Activated CD8-positive, alpha-beta T cell treated with anti-CD3 and anti-CD28 coated beads, Interleukin-2, amount 10 ng/mL, durations not matched to agents 7 days and 5 days (primary cell): Measurements from ENCODE around the gene MIX23. TPM values are rescaled to one million over a fixed set of nuclear protein-coding genes. Genes with fewer than 3 reads are reported as not detected.
A peak's percentile ranks its signal among the peaks of the same experiment; 100 is the strongest.

Source experiments
- ATAC-seq: fragments of 150-1000 bp; cut with Tn5 transposase; one replicate; pipeline ENCODE4 v1.10.0; 2021; ENCODE audit warnings: moderate library complexity
- CTCF ChIA-PET: fragments of 350-600 bp; sonication (Branson Sonifier 250); formaldehyde crosslinking; loops from one replicate; lab custom pipeline; 2021; ENCODE audit warnings: antibody characterized with exemption; lab: Charles Lee
- POLR2A ChIA-PET: fragments of 350-600 bp; sonication (Branson Sonifier 250); formaldehyde crosslinking; loops from one replicate; lab custom pipeline; 2021; ENCODE audit warnings: antibody characterized with exemption; lab: Charles Lee
- DNase-seq: peaks from one replicate; pipeline ENCODE4 v3.0.0-alpha.2; 2020
- H3K27ac Mint-ChIP-seq: one replicate; pipeline ENCODE4 v1.8.0; 2021; ENCODE audit warnings: mild to moderate bottlenecking, mixed read lengths
- H3K27me3 Mint-ChIP-seq: one replicate; pipeline ENCODE4 v1.8.0; 2021; ENCODE audit warnings: low read depth, mixed read lengths
- H3K36me3 Mint-ChIP-seq: one replicate; pipeline ENCODE4 v1.8.0; 2021; ENCODE audit warnings: low read depth, mixed read lengths
- H3K4me1 Mint-ChIP-seq: one replicate; pipeline ENCODE4 v1.8.0; 2021; ENCODE audit warnings: low read depth, mixed read lengths
- H3K4me3 Mint-ChIP-seq: one replicate; pipeline ENCODE4 v1.8.0; 2021; ENCODE audit warnings: mild to moderate bottlenecking, mixed read lengths
- H3K9me3 Mint-ChIP-seq: one replicate; pipeline ENCODE4 v1.8.0; 2022; ENCODE audit warnings: mixed read lengths; ENCODE audit not compliant: insufficient read depth
- total RNA-seq, 2 experiments: library from RNA; stranded (reverse); gene quantifications; one replicate each; pipeline ENCODE4 v1.2.3, GENCODE V29; 2021

MIX23 gene
- total RNA-seq, result 10 to 100 TPM; 40.0 to 47.3 TPM

- DNase-seq (peak; percentile 90), ATAC-seq (peak; percentile 59)
- peaks cover 61% of the 10 kb centered on the region for H3K4me1 Mint-ChIP-seq
- H3K27me3 Mint-ChIP-seq, result no peaks in the 10 kb centered on the region
- H3K36me3 Mint-ChIP-seq, result peaks cover 24% of the 10 kb centered on the region
- H3K27ac Mint-ChIP-seq, result peak within 1 kb of the TSS; percentile 91
- ChIA-PET CTCF (interaction anchor here (0.9 to 4.6 kb wide), 6 partner anchors 10 to 181 kb away, joined by 3 to 50 read pairs (median 4); partner anchors contain the start of genes DTX3L, PARP9 and WDR5B), POLR2A (interaction anchor here (0.6 to 3.7 kb wide), 6 partner anchors 11 to 837 kb away, joined by 3 to 33 read pairs (median 4); partner anchors contain the start of genes POLQ and WDR5B)
- H3K9me3 Mint-ChIP-seq, result no peaks in the 10 kb centered on the region
- H3K4me3 Mint-ChIP-seq, result peak within 1 kb of the TSS; percentile 90
Measured at GRCh38 chr3:122382888-122383666, at the start of gene MIX23. MIX23 (minus strand) TSS chr3:122383231; CDS start chr3:122383224, 7 bp downstream.

DNA sequence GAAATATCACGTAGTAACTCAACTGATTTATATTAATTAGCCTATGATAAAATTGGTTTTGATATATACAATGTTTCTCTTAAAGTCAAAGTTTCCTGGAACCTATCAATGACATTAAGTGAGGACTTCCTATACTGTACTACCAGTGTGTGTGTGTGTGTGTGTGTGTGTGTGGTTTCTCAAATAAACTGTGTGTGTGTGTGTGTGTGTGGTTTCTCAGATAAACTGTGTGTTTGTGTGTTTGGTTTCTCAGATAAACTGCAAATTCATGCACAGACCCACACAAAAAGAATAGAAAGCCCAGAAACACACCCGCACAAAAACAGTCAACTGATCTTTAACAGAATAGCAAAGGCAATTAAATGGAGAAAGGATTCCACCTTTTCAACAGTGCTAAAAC lies 47.3 kb upstream of the MIX23 start:
- peaks cover 2% of the 10 kb centered on the region for H3K4me1 Mint-ChIP-seq
- DNase-seq, result no peak
- POLR2A ChIA-PET, result no interaction called here
- CTCF ChIA-PET, result no interaction called here
- ATAC-seq, result no peak
- no peaks in the 10 kb centered on the region for H3K27me3 Mint-ChIP-seq
- H3K4me3 Mint-ChIP-seq, result no peak overlapping the region
- peaks cover 71% of the 10 kb centered on the region for H3K36me3 Mint-ChIP-seq
- peaks cover 5% of the 10 kb centered on the region for H3K9me3 Mint-ChIP-seq
- H3K27ac Mint-ChIP-seq, result no peak overlapping the region

DNA sequence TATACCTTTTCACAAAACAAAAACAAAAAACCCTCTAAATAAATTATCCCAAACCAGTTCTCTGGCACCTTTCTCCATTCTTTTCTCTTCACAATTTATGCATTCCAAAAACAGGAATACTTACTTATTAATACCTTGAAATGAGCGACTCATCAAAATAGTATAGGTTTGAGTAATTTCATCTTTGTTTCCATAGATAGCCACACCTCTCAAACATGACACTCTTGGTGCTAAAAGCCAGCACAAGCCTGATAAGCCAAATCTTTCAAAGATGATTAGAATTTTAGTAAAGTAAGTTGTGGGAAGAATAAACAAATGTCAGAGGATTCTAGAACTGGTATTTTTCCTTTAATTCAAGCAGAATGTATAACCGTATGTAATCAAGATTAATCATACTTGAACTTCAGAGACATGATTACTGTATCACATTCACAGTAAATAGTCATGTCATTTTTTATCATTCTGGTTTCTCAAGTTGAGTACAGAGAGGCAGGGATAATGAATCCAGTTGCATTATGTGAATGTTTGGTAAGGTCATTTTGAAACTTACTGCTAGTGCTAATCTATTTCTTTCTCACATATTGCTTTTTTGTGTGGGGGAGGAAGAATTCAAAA lies 44.9 kb upstream of the MIX23 start:
- H3K27me3 Mint-ChIP-seq, result no peaks in the 10 kb centered on the region
- H3K36me3 Mint-ChIP-seq, result peaks cover 64% of the 10 kb centered on the region
- no peak overlapping the region for H3K27ac Mint-ChIP-seq
- POLR2A ChIA-PET, result no interaction called here
- no peak overlapping the region for H3K4me3 Mint-ChIP-seq
- DNase-seq (no peak), ATAC-seq (no peak)
- CTCF ChIA-PET, result no interaction called here
- peaks cover 2% of the 10 kb centered on the region for H3K4me1 Mint-ChIP-seq
- peaks cover 5% of the 10 kb centered on the region for H3K9me3 Mint-ChIP-seq

- POLR2A ChIA-PET, result no interaction called here
- peaks cover 50% of the 10 kb centered on the region for H3K36me3 Mint-ChIP-seq
Measured at GRCh38 chr3:122421836-122422235, 38.8 kb upstream of the MIX23 start.

GRCh38 chr3:122421101-122421500 lies 38.1 kb upstream of the MIX23 start:
- Mint-ChIP-seq H3K27me3 (no peaks in the 10 kb centered on the region), H3K27ac (no peak overlapping the region), H3K4me1 (peaks cover 18% of the 10 kb centered on the region), H3K4me3 (no peak overlapping the region), H3K9me3 (no peaks in the 10 kb centered on the region), H3K36me3 (peaks cover 45% of the 10 kb centered on the region)
- no peak for ATAC-seq
- POLR2A ChIA-PET, result no interaction called here
- DNase-seq, result no peak
- CTCF ChIA-PET, result interaction anchor here (0.6 kb wide), 1 partner anchor 832 kb away, joined by 3 read pairs; no protein-coding TSS in a partner anchor

More at GRCh38 chr3:122421836-122422235, 38.8 kb upstream of the MIX23 start:
- Mint-ChIP-seq H3K27me3 (no peaks in the 10 kb centered on the region), H3K4me3 (no peak overlapping the region), H3K9me3 (no peaks in the 10 kb centered on the region), H3K27ac (no peak overlapping the region), H3K4me1 (peaks cover 12% of the 10 kb centered on the region)
- DNase-seq, result no peak
- CTCF ChIA-PET, result interaction anchor here (0.6 kb wide), 1 partner anchor 832 kb away, joined by 3 read pairs; no protein-coding TSS in a partner anchor
- ATAC-seq, result no peak

GRCh38 chr3:122416966-122417365 lies 33.9 kb upstream of the MIX23 start:
- H3K36me3 Mint-ChIP-seq, result peaks cover 43% of the 10 kb centered on the region
- CTCF ChIA-PET, result interaction anchor here (1.1 to 5.0 kb wide), 8 partner anchors 9 to 262 kb away, joined by 3 to 50 read pairs (median 6); partner anchors contain the start of genes FAM162A, MIX23 and PARP14
- peaks cover 49% of the 10 kb centered on the region for H3K4me1 Mint-ChIP-seq
- peak overlapping the region; percentile 99 for H3K27ac Mint-ChIP-seq
- DNase-seq (no peak), ATAC-seq (no peak)
- no peaks in the 10 kb centered on the region for H3K27me3 Mint-ChIP-seq
- POLR2A ChIA-PET, result interaction anchor here (0.7 to 3.6 kb wide), 8 partner anchors 9 to 872 kb away, joined by 3 to 33 read pairs (median 9); partner anchors contain the start of genes DTX3L, FAM162A, KPNA1 and MIX23
- peak overlapping the region; percentile 96 for H3K4me3 Mint-ChIP-seq
- no peaks in the 10 kb centered on the region for H3K9me3 Mint-ChIP-seq

GRCh38 chr3:122415762-122416654 lies 33.0 kb upstream of the MIX23 start, which contains the start of gene WDR5B:
WDR5B (minus strand) TSS chr3:122416062; CDS start chr3:122415528, 534 bp downstream.
- Mint-ChIP-seq H3K36me3 (peaks cover 39% of the 10 kb centered on the region), H3K27me3 (no peaks in the 10 kb centered on the region), H3K4me1 (peaks cover 51% of the 10 kb centered on the region), H3K4me3 (peak within 1 kb of the TSS; percentile 96), H3K27ac (peak within 1 kb of the TSS; percentile 99), H3K9me3 (no peaks in the 10 kb centered on the region)
- ATAC-seq (peak; percentile 94), DNase-seq (peak; percentile 99)
- POLR2A ChIA-PET, result interaction anchor here (0.6 to 3.6 kb wide), 19 partner anchors 8 to 871 kb away, joined by 3 to 33 read pairs (median 4); partner anchors contain the start of genes DTX3L, FAM162A, KPNA1 and MIX23
- CTCF ChIA-PET, result interaction anchor here (0.6 to 5.0 kb wide), 14 partner anchors 8 to 869 kb away, joined by 3 to 50 read pairs (median 4); partner anchors contain the start of genes FAM162A, MIX23 and PARP14

DNA sequence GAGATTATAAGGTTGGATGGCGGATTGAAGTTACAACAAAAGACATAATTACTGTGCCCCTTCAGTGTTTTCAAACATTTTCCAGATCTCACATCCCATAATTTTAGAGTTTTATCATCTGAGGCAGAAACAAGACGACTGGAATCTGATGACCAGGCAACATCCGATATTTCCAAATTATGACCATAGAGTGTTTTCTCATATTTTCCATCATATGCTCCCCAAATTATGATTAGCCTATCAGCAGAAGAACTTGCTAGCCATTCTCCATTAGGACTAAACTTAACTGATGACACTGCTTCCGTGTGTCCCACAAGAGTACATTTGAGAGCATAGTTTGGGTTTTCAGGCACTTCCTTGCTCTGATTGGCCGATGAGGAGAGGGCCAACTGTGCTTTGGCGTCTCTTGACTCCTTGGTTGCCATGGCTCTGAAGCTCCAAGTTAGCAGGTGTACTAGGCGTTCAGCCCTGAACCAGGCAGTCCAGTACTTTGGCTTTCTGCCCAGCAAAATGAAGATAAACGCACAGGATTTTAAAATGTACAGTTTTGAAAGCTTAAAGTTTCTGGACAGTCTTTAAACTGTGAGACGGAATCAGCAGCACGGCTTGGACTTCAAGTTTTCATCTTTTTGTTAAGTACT lies 32.2 kb upstream of the MIX23 start:
- DNase-seq (peak; percentile 70), ATAC-seq (peak; percentile 58)
- H3K36me3 Mint-ChIP-seq, result peaks cover 40% of the 10 kb centered on the region
- H3K4me1 Mint-ChIP-seq, result peaks cover 51% of the 10 kb centered on the region
- POLR2A ChIA-PET, result interaction anchor here (0.6 to 3.6 kb wide), 12 partner anchors 10 to 870 kb away, joined by 3 to 33 read pairs (median 6); partner anchors contain the start of genes DTX3L, FAM162A, KPNA1 and MIX23
- H3K4me3 Mint-ChIP-seq, result peak overlapping the region; percentile 96
- CTCF ChIA-PET, result interaction anchor here (1.2 to 5.0 kb wide), 6 partner anchors 7 to 264 kb away, joined by 3 to 50 read pairs (median 15); partner anchors contain the start of genes FAM162A, MIX23 and PARP14
- H3K9me3 Mint-ChIP-seq, result no peaks in the 10 kb centered on the region
- H3K27ac Mint-ChIP-seq, result peak overlapping the region; percentile 99
- H3K27me3 Mint-ChIP-seq, result no peaks in the 10 kb centered on the region

DNA sequence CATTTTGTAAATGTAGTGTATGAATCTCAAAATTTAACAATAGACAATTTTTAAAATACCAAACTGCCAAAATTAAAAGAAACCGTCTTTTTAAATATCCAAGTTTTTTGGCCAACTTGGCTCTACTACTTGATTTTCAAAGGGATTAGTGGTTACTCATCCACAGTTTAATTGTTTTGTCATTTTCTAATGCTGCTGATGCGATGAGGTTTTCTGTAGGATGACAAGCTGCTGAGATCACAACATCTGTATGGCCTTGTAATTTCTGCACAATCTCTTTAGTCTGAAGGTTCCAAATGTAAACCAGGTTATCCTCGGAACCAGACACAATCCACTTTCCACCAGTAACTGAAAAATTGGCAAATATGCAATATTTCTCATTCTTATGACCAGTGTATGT lies 31.4 kb upstream of the MIX23 start:
- ChIA-PET CTCF (interaction anchor here (3.0 to 5.0 kb wide), 3 partner anchors 22 to 265 kb away, joined by 22 to 50 read pairs (median 23); partner anchors contain the start of genes FAM162A, MIX23 and PARP14), POLR2A (interaction anchor here (3.6 kb wide), 1 partner anchor 30 kb away, joined by 33 read pairs; the partner anchor contains the start of genes FAM162A and MIX23)
- H3K27ac Mint-ChIP-seq, result peak overlapping the region; percentile 99
- H3K4me1 Mint-ChIP-seq, result peaks cover 51% of the 10 kb centered on the region
- ATAC-seq (no peak), DNase-seq (no peak)
- H3K4me3 Mint-ChIP-seq, result peak overlapping the region; percentile 96
- H3K27me3 Mint-ChIP-seq, result no peaks in the 10 kb centered on the region
- peaks cover 41% of the 10 kb centered on the region for H3K36me3 Mint-ChIP-seq
- H3K9me3 Mint-ChIP-seq, result no peaks in the 10 kb centered on the region

- no peak for DNase-seq
- H3K4me3 Mint-ChIP-seq, result no peak overlapping the region
- ChIA-PET CTCF (interaction anchor here (3.3 to 4.8 kb wide), 2 partner anchors 17 to 25 kb away, joined by 23 read pairs; partner anchors contain the start of gene FAM162A), POLR2A (no interaction called here)
- no peaks in the 10 kb centered on the region for H3K27me3 Mint-ChIP-seq
- ATAC-seq, result no peak
- peaks cover 52% of the 10 kb centered on the region for H3K36me3 Mint-ChIP-seq
- H3K9me3 Mint-ChIP-seq, result no peaks in the 10 kb centered on the region
- H3K27ac Mint-ChIP-seq, result no peak overlapping the region
- peaks cover 33% of the 10 kb centered on the region for H3K4me1 Mint-ChIP-seq
Measured at GRCh38 chr3:122410639-122411038, 27.6 kb upstream of the MIX23 start.
